MCF 10A (cell line): ENCODE measurements around the gene LECT2. TPM values are rescaled to one million over a fixed set of nuclear protein-coding genes. Genes with fewer than 3 reads are reported as not detected.

Experiments used
- Bru-seq: library from RNA; stranded (reverse); fragments of 400-500 nt; gene quantifications from one replicate; lab custom pipeline; 2021; lab: Mats Ljungman, UMichigan
- BruChase-seq, 2 experiments: library from RNA; stranded (reverse); fragments of 400-500 nt; gene quantifications; one replicate each; lab custom pipeline; 2021; lab: Mats Ljungman, UMichigan
- BruUV-seq: library from RNA; stranded (reverse); fragments of 400-500 nt; replicated peaks from 2 replicates; lab custom pipeline; 2021; lab: Mats Ljungman, UMichigan
- CTCF ChIA-PET: fragments of 300-600 bp; sonication (Branson Sonifier 250); formaldehyde crosslinking; extraction: SDS; loops from one replicate; lab custom pipeline; 2021; ENCODE audit warnings: antibody characterized with exemption, inconsistent platforms; lab: Yijun Ruan, JAX
- POLR2A ChIA-PET: fragments of 300-600, 350-650 bp; sonication (Branson Sonifier 250); formaldehyde crosslinking; extraction: SDS; loops from one replicate; lab custom pipeline; 2020; ENCODE audit warnings: antibody characterized with exemption, inconsistent platforms; lab: Yijun Ruan, JAX
- DNase-seq: peaks from one replicate; pipeline ENCODE4 v3.0.0-alpha.2; 2018; ENCODE audit not compliant: unreplicated experiment
- H3K27ac Mint-ChIP-seq: one replicate; pipeline ENCODE4 v1.8.0; 2022; ENCODE audit warnings: mild to moderate bottlenecking, low read depth, mixed read lengths; ENCODE audit not compliant: unreplicated experiment
- H3K27me3 Mint-ChIP-seq: one replicate; pipeline ENCODE4 v1.8.0; 2022; ENCODE audit warnings: mixed read lengths; ENCODE audit not compliant: insufficient read depth, unreplicated experiment
- H3K36me3 Mint-ChIP-seq: one replicate; pipeline ENCODE4 v1.8.0; 2022; ENCODE audit warnings: mild to moderate bottlenecking, moderate library complexity, mixed read lengths; ENCODE audit not compliant: insufficient read depth, unreplicated experiment
- H3K4me1 Mint-ChIP-seq: one replicate; pipeline ENCODE4 v1.8.0; 2022; ENCODE audit warnings: mixed read lengths; ENCODE audit not compliant: insufficient read depth, unreplicated experiment
- H3K4me3 Mint-ChIP-seq: one replicate; pipeline ENCODE4 v1.8.0; 2022; ENCODE audit warnings: mild to moderate bottlenecking, moderate library complexity, mixed read lengths; ENCODE audit not compliant: unreplicated experiment
- H3K9me3 Mint-ChIP-seq: one replicate; pipeline ENCODE4 v1.8.0; 2022; ENCODE audit warnings: mixed read lengths; ENCODE audit not compliant: unreplicated experiment
- intact Hi-C: fragments of 100-400 bp; cut with micrococcal nuclease; formaldehyde crosslinking; loops from 2 replicates; pipeline ENCODE4 v1.14.1; 2022
- long read RNA-seq: library from polyadenylated mRNA; stranded (forward); transcript quantifications from one replicate; pipeline ENCODE4 v2.0.0, GENCODE V29; 2022
- total RNA-seq: library from RNA; stranded (reverse); gene quantifications from 2 replicates; pipeline ENCODE4 v1.2.3, GENCODE V29; 2022
- TF ChIP-seq, protein P1 (sequence below): fragments of 200-600 bp; IDR thresholded peaks from one replicate; pipeline ENCODE4 v1.8.0; 2022; ENCODE audit warnings: antibody characterized with exemption, mild to moderate bottlenecking; ENCODE audit not compliant: unreplicated experiment

The LECT2 gene
- not detected in 2 replicates for total RNA-seq
- not detected for Bru-seq, nascent RNA
- BruChase-seq, experiment 1, labeled RNA remaining after a 6-hour chase: not detected
- percentile 3 among the genes with signal in this experiment for BruChase-seq, experiment 2, labeled RNA remaining after a 2-hour chase
- long read RNA-seq: 0 reads

DNA sequence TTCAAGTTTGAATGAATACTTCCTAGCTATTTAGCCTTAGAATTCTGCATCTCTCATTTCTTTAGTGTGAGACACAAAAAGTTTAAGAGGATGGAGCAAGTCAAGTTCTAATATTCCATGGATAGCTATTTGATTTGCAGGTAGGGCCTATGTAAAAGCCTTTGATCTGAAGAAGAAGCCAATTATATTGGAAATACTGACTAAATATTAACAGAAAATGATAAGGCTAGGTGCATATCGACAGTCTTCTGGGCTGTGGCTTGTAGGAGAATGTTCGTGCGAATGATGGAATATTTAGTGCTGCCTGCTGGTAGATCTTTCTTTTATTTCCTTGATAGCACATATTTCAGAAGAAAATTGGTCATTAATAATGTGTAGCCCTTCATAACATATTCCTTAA lies at the start of gene LECT2:
Gene LECT2 (minus strand): TSS at position 85 of the 400 bp plus-strand sequence. CDS start 150 bp downstream, outside the sequence.
- H3K27ac Mint-ChIP-seq: no peak within 1 kb of the TSS
- TF ChIP-seq, protein P1, sequence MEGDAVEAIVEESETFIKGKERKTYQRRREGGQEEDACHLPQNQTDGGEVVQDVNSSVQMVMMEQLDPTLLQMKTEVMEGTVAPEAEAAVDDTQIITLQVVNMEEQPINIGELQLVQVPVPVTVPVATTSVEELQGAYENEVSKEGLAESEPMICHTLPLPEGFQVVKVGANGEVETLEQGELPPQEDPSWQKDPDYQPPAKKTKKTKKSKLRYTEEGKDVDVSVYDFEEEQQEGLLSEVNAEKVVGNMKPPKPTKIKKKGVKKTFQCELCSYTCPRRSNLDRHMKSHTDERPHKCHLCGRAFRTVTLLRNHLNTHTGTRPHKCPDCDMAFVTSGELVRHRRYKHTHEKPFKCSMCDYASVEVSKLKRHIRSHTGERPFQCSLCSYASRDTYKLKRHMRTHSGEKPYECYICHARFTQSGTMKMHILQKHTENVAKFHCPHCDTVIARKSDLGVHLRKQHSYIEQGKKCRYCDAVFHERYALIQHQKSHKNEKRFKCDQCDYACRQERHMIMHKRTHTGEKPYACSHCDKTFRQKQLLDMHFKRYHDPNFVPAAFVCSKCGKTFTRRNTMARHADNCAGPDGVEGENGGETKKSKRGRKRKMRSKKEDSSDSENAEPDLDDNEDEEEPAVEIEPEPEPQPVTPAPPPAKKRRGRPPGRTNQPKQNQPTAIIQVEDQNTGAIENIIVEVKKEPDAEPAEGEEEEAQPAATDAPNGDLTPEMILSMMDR: no peak
- no peak for DNase-seq
- BruUV-seq: no TSS peak
- no peaks in the 10 kb centered on the region for H3K27me3 Mint-ChIP-seq
- H3K36me3 Mint-ChIP-seq: no peaks in the 10 kb centered on the region
- no peaks in the 10 kb centered on the region for H3K4me1 Mint-ChIP-seq
- H3K9me3 Mint-ChIP-seq: no peaks in the 10 kb centered on the region
- intact Hi-C loops: no loop called here
- ChIA-PET CTCF (interaction anchor here (0.5 to 2.6 kb wide), 8 partner anchors 10 to 265 kb away, joined by 3 to 7 read pairs (median 4); no protein-coding TSS in a partner anchor), POLR2A (interaction anchor here (3.0 kb wide), 1 partner anchor 79 kb away, joined by 14 read pairs; no protein-coding TSS in a partner anchor)
- H3K4me3 Mint-ChIP-seq: no peak within 1 kb of the TSS

DNA sequence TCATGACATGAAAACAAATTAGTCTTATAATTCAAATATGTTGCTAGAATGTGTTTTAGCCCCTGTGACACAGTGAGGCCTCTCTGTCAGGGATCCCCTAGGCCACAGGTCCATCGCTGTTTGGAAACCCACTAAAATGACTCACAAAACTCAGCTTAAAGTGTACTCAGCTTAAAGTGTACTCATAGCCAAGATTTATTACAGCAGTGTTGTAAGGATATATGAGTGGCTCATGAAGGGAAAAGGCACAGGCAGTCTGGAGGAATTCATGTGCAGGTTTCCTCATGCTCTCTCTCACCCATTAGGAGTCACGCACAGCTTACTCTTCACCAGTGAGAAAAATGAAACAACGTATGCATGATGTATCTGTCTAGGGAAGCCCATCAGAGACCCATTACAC lies 49.7 kb upstream of the LECT2 start:
- intact Hi-C loops: no loop called here
- no TSS peak for BruUV-seq

DNA sequence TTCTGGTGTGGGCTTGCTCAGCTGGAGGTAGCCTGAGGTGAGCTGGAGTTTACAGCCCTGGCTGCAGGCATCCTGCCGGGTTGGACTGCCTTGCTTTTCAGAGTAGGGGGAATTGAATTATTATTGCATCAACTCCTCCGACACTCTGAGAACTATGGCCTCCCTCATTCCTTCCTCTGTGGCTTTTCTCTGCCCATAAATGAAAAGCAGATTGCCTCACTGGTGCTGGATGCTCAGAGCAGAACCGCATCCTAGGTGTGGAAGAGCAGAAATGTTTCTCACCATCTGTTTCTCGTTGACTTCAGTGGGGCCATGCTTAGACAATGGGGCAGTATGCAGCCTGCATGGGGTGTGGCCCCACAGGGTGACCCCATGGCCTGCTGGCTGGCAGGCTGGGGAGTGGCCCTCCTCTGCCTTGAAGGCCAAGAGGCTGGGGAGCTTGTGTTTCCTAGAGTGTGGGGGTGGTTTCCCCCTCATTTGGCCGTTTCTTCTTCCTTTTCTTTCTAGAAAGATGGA lies 46.7 kb upstream of the LECT2 start:
- ChIA-PET POLR2A (interaction anchor here (0.8 to 39.3 kb wide), 3 partner anchors 6 to 56 kb away, joined by 5 to 1604 read pairs (median 93); partner anchors contain the start of gene TGFBI), CTCF (interaction anchor here (0.6 to 2.6 kb wide), 3 partner anchors 7 to 435 kb away, joined by 3 to 13 read pairs (median 3); no protein-coding TSS in a partner anchor)
- H3K4me3 Mint-ChIP-seq: no peak overlapping the region
- TF ChIP-seq, protein P1: no peak
- DNase-seq: no peak
- H3K9me3 Mint-ChIP-seq: no peaks in the 10 kb centered on the region
- no peaks in the 10 kb centered on the region for H3K27me3 Mint-ChIP-seq
- peaks cover 6% of the 10 kb centered on the region for H3K36me3 Mint-ChIP-seq
- no peak overlapping the region for H3K27ac Mint-ChIP-seq
- H3K4me1 Mint-ChIP-seq: peaks cover 47% of the 10 kb centered on the region
- BruUV-seq: no TSS peak
- intact Hi-C loops: no loop called here

More for the DNA sequence above, 49.7 kb upstream of the LECT2 start:
- TF ChIP-seq, protein P1: no peak
- peak; percentile 86 for DNase-seq
- no peaks in the 10 kb centered on the region for H3K36me3 Mint-ChIP-seq
- peak overlapping the region; percentile 72 for H3K27ac Mint-ChIP-seq
- no peaks in the 10 kb centered on the region for H3K9me3 Mint-ChIP-seq
- H3K27me3 Mint-ChIP-seq: no peaks in the 10 kb centered on the region
- H3K4me3 Mint-ChIP-seq: no peak overlapping the region
- ChIA-PET POLR2A (interaction anchor here (0.8 to 39.3 kb wide), 10 partner anchors 9 to 100 kb away, joined by 3 to 1604 read pairs (median 3); partner anchors contain the start of gene TGFBI), CTCF (interaction anchor here (0.6 to 4.4 kb wide), 8 partner anchors 10 to 1151 kb away, joined by 3 to 27 read pairs (median 6); no protein-coding TSS in a partner anchor)
- H3K4me1 Mint-ChIP-seq: peaks cover 44% of the 10 kb centered on the region

DNA sequence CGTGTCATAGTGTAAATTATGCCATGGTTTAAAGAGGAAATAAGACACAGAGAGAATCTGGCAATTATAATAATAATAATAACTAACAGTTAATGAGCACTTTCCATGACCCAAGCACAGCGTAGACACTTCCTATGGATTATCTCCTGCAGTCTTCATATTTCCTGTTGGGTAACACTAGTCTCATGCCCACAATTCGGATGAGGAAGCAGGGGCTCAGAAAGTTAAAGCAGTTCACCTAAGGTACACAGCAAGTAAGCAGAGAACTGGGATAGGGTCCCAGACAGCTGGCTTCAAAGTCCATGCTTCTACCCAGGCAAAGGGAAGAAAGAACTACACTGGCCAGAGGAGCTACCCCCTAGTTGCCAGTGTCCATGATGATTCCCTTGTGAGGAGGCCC lies 46.1 kb upstream of the LECT2 start:
- TF ChIP-seq, protein P1: no peak
- peaks cover 6% of the 10 kb centered on the region for H3K36me3 Mint-ChIP-seq
- H3K27ac Mint-ChIP-seq: peak overlapping the region; percentile 7
- peaks cover 44% of the 10 kb centered on the region for H3K4me1 Mint-ChIP-seq
- H3K27me3 Mint-ChIP-seq: no peaks in the 10 kb centered on the region
- no peaks in the 10 kb centered on the region for H3K9me3 Mint-ChIP-seq
- POLR2A ChIA-PET: interaction anchor here (39.3 kb wide), 1 partner anchor 27 kb away, joined by 1604 read pairs; the partner anchor contains the start of gene TGFBI
- no peak overlapping the region for H3K4me3 Mint-ChIP-seq
- DNase-seq: no peak
- CTCF ChIA-PET: interaction anchor here (1.0 kb wide), 1 partner anchor 56 kb away, joined by 3 read pairs; no protein-coding TSS in a partner anchor
- intact Hi-C loops: no loop called here
- no TSS peak for BruUV-seq
